Right lobe of liver (tissue), 6 donors: ENCODE measurements around the gene SLC22A16. TPM values are rescaled to one million over a fixed set of nuclear protein-coding genes. Genes with fewer than 3 reads are reported as not detected.

ENCODE experiments used
- ATAC-seq, 4 donors: fragments of 200-7000 bp; cut with Tn5 transposase; one replicate each; pipeline ENCODE4 v1.9.1; 2020; ENCODE audit warnings: mild to moderate bottlenecking in 4 of 4, moderate library complexity in 4 of 4
- DNase-seq, 3 donors: peaks; one replicate each; pipeline ENCODE4 v3.0.0-alpha.2; 2020
- H3K27ac ChIP-seq, 3 donors: fragments of 200-600 bp; one replicate each; pipeline ENCODE4 v1.8.0; 2022
- H3K27me3 ChIP-seq, 2 donors: fragments of 200-600 bp; one replicate each; pipeline ENCODE4 v1.8.0; 2022
- H3K36me3 ChIP-seq, 4 donors: fragments of 200-600 bp; sonication (generic) in 1 of 4; one replicate each; pipeline versions ENCODE4 v1.5.1 to v1.8.0; 2017 to 2022; ENCODE audit warnings: control low read depth in 1 of 4
- H3K4me1 ChIP-seq, 4 donors: fragments of 200-600 bp; sonication (generic) in 1 of 4; one replicate each; pipeline versions ENCODE4 v1.5.1 to v1.8.0; 2017 to 2022; ENCODE audit warnings: control low read depth in 1 of 4
- H3K4me3 ChIP-seq, 3 donors: fragments of 200-600 bp; one replicate each; pipeline ENCODE4 v1.8.0; 2022
- H3K9me3 ChIP-seq, 4 donors: fragments of 200-600 bp; sonication (generic) in 1 of 4; one replicate each; pipeline versions ENCODE4 v1.5.1 to v1.8.0; 2017 to 2022; ENCODE audit warnings: control low read depth in 1 of 4
- CTCF ChIP-seq, 4 donors: fragments of 200-600 bp in 3 of 4; fragments of 450-650 bp in 1 of 4; IDR thresholded peaks; one replicate each; pipeline versions ENCODE4 v1.5.1 to v1.8.0; 2016 to 2022; ENCODE audit warnings: antibody characterized with exemption in 4 of 4, mild to moderate bottlenecking in 2 of 4
- POLR2A ChIP-seq: fragments of 450-650 bp; IDR thresholded peaks from one replicate; pipeline ENCODE4 v1.6.1; 2017; ENCODE audit warnings: antibody characterized with exemption, mild to moderate bottlenecking
- WGBS: methylation state at CpG from one replicate; pipeline ENCODE4 v1.1.6; 2018; ENCODE audit warnings: low coverage, low lambda C conversion rate; ENCODE audit not compliant: insufficient coverage; ENCODE audit errors: missing lambda C conversion rate; 5-methylcytosine and 5-hydroxymethylcytosine counted together
- intact Hi-C, 2 donors: fragments of 100-400 bp; cut with DNase I; formaldehyde crosslinking; loops; one replicate each; pipeline versions ENCODE4 v1.11.2 to v1.14.1; 2022
- total RNA-seq, 6 experiments: library from RNA; depleted of rRNA in 2 of 6; stranded (reverse); fragments of >200 nt in 2 of 6; fragmentation: NEBNext Ultra II Directional in 3 of 6; extraction: Animal tissue kit (Norgen Biotek cat#: 25700) in 3 of 6; gene quantifications; one replicate each; pipeline versions ENCODE4 v1.1.0 to v1.2.4, GENCODE V29; 2016 to 2023
- donor health status: DM: no; HTN: yes; CAD: no.
- donor health status: DM: no; HTN: no; CAD: no.
- donor health status: DM: no; HTN: no; CAD: no.
- donor health status: DM: no; HTN: yes; CAD: no.
- donor health status: DM: no; HTN: yes; CAD: no.

Gene SLC22A16
- total RNA-seq, 6 experiments from 2014 or later: 0.11 to 0.44 (median 0.31) TPM; not detected in 3

- H3K4me1 ChIP-seq: no peaks in the 10 kb centered on the region
- H3K27me3 ChIP-seq: no peaks in the 10 kb centered on the region
- H3K4me3 ChIP-seq: no peak overlapping the region
- intact Hi-C loops: no loop called here
- ATAC-seq (no peak), DNase-seq (no peak)
- no CpG with 5 or more reads among the region's 3 CpGs for WGBS
- H3K9me3 ChIP-seq: peaks cover 0 to under 1% (median 0%) of the 10 kb centered on the region in 4 donors
- H3K36me3 ChIP-seq: no peaks in the 10 kb centered on the region
- no peak overlapping the region for H3K27ac ChIP-seq
- TF ChIP-seq CTCF (IDR thresholded peaks at IDR 0.05): no peak
- no peak for TF ChIP-seq POLR2A
These were observed 7.7 kb downstream of the SLC22A16 start for GRCh38 chr6:110468731-110469130.

GRCh38 chr6:110467566-110468140 lies 8.8 kb downstream of the SLC22A16 start:
- no peaks in the 10 kb centered on the region for H3K4me1 ChIP-seq
- ATAC-seq (no peak), DNase-seq (no peak)
- H3K4me3 ChIP-seq: no peak overlapping the region
- no peaks in the 10 kb centered on the region for H3K36me3 ChIP-seq
- peaks cover 0 to 5% (median 2%) of the 10 kb centered on the region in 4 donors for H3K9me3 ChIP-seq
- H3K27me3 ChIP-seq: no peaks in the 10 kb centered on the region
- no peak overlapping the region for H3K27ac ChIP-seq
- intact Hi-C loops: no loop called here
- TF ChIP-seq CTCF (IDR thresholded peaks at IDR 0.05): no peak
- TF ChIP-seq POLR2A: no peak
- no CpG with 5 or more reads among the region's 1 CpG for WGBS

GRCh38 chr6:110462884-110463481 lies 13.4 kb downstream of the SLC22A16 start:
- DNase-seq: no peak
- TF ChIP-seq POLR2A (no peak), CTCF (IDR thresholded peaks at IDR 0.05) (no peak)
- WGBS: 42% methylated on average over 1 of the region's 2 CpGs

GRCh38 chr6:110461376-110461775 lies 15.0 kb downstream of the SLC22A16 start:
- no CpG with 5 or more reads among the region's 1 CpG for WGBS
- Histone ChIP-seq H3K4me1 (no peaks in the 10 kb centered on the region), H3K4me3 (no peak overlapping the region), H3K36me3 (no peaks in the 10 kb centered on the region), H3K27ac (no peak overlapping the region), H3K9me3 (peaks cover 0 to 13% (median 3%) of the 10 kb centered on the region in 4 donors), H3K27me3 (no peaks in the 10 kb centered on the region)
- DNase-seq (no peak), ATAC-seq (no peak)
- TF ChIP-seq POLR2A (no peak), CTCF (IDR thresholded peaks at IDR 0.05) (no peak)
- intact Hi-C loops: no loop called here

More at GRCh38 chr6:110462884-110463481, 13.4 kb downstream of the SLC22A16 start:
- no peaks in the 10 kb centered on the region for H3K36me3 ChIP-seq
- H3K4me3 ChIP-seq: no peak overlapping the region
- no peak overlapping the region for H3K27ac ChIP-seq
- no peak for ATAC-seq
- H3K9me3 ChIP-seq: peaks cover 0 to 13% (median 3%) of the 10 kb centered on the region in 4 donors
- intact Hi-C loops: no loop called here
- H3K4me1 ChIP-seq: no peaks in the 10 kb centered on the region
- H3K27me3 ChIP-seq: no peaks in the 10 kb centered on the region
